ENCODE results near the gene POLN.
"Not testable (repeated sequence)": the region's sequence is repeated elsewhere in the genome, so short reads cannot be mapped to it uniquely, and the experiment has no call there.

POLN gene

GRCh38 chr4:2275044-2275397 lies 33.1 kb upstream of the POLN start:
- DNase-seq, result not testable (repeated sequence)

DNA sequence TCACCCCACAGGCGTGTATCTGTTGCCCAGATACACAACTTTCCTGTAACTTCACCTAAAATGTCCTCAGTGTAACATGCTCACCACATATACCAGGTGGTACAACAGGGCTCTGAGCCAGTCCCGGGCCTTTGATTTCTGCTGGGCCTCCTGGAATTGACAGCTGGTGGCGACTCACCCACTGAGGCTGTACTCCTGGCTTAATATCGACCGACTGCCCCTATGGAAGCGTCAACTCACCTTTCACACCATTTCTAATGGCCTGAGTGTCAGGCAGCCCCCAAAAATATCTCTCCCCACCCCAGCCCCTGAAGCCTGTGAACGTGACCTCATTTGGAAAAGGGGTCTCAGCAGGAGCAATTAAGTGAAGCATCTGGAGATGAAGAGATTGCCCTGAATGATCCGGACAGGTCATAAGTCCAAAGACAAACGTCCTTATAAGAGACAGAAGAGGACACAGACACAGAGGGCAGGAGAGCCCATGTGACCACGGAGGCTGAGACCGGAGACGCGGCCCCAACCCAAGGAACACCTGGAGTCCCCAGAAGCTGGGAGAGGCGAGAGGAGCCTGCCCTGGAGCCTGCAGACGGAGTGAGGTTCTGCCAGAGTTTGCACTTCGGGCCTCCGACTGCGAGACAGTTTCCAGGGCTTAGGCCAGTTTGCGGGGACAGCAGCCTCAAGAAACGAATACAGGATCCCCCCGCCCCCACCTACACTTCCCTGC lies 32.6 kb upstream of the POLN start:
- no peak for DNase-seq

DNA sequence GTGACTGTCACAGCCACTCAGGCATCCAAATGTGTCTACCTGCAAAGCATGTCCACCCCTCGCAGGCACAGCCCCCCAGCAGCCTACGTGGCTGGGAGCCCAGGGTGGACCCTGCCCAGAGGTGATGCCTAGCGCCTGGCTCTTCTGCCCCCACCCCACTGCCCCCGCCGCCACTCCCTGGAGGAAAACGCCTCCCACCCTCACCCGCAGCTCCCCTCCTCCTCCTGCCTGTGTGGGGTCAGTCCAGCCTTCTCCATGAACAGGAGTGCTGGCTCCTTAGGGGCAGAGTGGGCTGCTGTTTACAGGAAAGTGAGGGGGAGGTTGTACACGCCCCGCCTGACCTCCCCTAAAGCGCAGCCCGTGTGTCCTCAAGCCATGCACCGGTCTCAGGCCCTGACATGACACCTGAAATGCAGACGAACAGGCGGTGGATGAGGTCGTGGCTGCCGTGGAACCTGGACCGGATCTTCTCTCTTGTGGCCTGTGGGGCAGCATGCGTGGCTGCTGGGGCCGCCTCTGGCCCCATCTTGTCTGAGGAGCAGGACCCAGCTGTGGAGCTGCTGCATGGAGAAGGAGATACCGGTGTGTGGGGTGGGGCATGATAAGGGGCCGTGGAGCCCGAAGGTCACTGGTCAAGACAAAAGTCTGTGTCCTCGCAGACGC lies 31.9 kb upstream of the POLN start:
- no peak for DNase-seq

- no peak for DNase-seq
Observed at GRCh38 chr4:2273221-2273620, 31.3 kb upstream of the POLN start.

GRCh38 chr4:2272828-2273120 lies 30.9 kb upstream of the POLN start:
- DNase-seq, result no peak

DNA sequence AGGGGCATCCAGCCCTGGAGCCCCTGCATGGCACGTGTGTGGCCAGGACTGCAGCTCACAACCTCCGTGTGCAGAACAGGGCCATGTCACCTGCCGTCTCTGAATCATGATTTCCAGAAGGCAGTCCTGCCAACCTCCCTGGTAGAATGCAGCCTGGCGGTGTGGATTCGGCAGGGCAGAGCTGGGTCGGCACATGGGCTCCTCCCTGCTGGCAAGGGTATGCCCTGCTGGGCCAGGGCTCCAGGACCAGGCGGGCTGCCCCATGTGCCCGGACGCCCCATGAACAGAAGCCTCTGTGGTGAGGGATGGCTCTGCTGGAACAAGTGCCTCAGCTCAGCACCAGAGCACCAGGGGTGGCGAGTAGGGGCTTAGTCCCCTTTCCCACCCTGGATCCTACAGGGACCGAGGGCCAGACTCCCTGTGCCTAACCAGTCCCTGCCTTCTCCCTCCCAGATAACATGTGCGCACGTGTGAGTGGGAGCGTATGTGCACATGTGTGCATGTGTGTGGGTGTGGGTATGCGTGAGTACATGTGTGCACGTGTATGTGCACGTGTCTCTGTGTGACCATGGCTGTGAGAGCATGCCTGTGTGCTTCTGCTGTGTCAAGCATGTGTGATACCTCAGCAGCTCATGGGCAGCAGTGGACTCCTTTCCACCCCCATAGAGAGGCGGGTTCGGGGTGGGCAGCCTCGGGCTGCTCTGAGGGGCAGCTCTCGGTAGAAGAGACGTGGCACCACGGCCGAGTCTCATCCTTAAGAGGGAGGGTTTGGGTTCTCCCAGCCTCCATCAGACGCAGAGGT lies 30.3 kb upstream of the POLN start:
- no peak for DNase-seq

GRCh38 chr4:2271279-2272025 lies 29.5 kb upstream of the POLN start:
- DNase-seq, result no peak

- no peak for DNase-seq
Observed at GRCh38 chr4:2270341-2271165, 28.6 kb upstream of the POLN start.

GRCh38 chr4:2269618-2270163 lies 27.8 kb upstream of the POLN start:
- no peak for DNase-seq

DNA sequence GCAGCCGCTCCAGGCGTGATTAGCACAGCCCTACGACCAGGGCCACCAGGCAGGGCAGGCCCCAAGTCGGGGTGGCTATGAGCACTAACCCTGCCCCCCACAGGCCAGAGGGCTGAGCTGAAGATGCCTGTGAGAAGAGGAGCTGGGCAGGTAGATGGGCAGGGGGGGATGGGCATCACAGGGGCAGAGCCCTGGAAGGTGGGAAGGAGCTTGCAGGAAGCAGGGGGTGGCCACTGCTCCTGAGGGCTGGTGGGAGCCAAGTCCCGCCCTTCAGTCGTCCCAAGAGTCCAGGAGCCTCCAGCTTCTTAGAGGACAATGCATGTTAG lies 27.2 kb upstream of the POLN start:
- no peak for DNase-seq

- no peak for DNase-seq
Observed at GRCh38 chr4:2268357-2269205, 26.7 kb upstream of the POLN start.

DNA sequence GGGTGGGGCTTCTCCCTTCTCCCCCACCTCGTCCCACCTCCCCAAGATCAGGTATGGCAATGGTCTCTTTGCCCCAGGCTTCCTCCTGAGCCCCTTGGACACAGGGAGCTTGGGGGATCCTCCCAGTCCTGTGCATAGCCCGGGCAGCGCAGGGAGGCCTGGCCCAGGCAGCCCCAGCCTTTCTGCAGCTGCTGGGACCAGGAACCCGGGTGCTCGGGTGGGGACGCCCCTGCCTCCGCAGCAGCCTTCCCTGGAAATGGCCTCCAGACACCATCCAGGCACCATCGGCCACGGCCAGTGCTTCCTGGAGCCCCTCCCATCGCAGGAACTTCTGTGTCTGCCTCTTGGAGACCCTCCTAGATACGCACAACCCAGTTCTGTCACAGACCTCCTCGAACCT lies 25.9 kb upstream of the POLN start:
- no peak for DNase-seq

DNA sequence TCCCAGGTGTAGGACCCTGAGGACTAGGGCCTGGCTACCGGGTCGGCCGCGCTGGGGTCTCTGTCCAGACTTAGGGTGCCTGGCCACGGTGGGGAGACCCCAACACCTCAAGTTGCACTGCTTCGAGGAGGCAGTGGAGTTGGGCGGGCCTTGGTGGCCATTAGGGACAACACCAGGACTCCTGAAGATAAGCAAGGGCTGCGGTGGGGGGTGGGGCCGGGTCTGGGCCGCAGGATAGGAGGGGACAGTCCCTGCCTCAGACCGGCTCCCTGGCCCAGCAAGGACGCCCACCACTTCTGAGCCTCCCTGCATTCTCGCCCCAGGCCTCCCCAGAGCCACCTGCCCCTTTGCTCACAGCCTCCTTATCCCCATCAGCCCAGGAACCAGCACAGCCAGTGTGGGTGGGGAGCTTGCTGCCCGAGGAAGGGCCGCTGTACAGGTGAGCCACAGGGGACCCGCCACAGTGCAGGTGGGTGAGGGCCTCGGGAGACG lies 25.4 kb upstream of the POLN start:
- DNase-seq, result no peak

DNA sequence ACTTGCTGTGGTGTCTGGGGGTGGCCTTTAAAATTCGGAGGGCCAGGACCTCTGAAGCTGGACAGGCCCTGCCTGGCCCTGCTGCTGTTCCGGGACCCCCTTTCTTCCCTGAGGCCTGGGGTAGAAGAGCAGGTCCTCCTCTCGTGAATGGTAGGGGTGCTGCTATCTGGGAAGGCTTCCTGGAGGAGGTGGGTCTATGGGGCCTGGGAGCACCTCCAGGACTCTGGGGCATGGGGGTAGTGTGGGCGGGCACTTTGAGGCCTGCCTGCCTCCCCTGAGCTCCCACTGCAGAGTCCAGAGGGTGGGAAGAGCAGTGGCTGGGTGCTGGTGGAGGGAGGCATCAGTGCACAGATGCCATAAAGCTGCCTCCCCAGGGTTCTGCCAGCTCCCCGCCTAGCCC lies 24.9 kb upstream of the POLN start:
- DNase-seq, result no peak

DNA sequence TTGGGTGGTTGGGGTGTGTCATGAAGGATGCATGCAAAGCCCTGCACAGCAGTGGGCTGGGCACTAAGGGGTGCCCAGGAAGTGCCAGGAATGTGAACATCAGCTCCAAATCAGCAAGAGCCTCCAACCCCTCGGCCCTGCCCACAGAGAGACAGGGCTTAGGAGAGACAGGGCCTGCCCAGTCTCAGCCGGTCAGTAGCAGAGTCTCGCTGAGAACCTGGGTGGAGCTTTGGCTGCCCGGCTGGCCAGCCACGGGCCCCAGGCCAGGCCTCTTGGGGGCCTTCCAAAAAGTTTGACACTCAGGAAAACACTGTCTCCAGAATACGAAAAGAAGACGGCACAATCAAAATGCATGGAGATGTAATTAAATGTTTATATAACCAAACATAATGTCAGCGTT lies 24.3 kb upstream of the POLN start:
- no peak for DNase-seq

DNA sequence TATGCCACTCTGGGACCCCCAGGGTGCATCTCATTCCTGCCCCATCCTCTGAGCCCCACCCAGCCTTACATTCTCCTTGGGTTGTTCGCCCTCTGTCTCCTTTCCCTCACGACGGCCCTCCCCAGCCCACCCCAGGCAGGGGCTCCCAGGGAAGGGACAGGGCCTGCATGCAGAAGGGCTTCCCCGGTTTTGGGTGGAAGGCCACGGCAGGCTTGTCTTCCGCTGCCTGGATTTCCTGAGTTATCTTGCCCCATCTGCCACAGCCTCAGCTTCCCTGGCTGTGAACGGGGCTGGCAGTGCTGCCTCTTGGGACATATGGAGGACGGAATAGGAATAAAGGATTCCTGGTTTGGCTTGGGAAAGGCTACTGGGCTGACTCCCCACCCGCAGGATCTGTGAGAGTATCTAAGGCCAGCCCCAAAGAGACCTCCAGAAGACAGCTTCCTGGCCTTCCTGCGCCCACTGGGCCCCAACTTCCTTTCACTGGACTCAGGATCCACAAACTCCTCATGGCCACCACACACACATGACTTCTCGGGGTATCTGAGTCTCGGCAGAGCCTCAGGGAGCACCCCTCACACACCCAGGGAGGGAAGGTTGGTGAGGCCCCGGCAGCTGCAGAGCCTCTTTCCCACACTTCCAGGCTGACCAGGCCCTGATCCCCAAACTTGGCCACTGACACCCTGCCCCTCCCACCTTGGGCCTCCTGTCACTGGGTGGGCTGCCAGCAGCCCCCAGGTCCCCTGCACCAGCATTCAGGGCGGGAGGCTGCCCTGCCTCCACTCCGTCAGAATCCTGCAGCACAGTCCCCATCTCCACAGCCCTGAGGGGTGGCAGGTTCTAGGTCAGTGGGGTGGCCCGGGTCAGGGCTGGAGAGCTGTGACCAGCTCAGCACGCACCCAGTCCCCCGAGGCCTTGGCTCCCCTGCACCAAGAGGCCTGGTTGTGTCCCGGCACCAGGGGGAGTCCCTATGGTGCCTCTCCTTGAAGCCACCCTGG lies 23.5 kb upstream of the POLN start:
- no peak for DNase-seq

GRCh38 chr4:2264481-2265041 lies 22.6 kb upstream of the POLN start:
- no peak for DNase-seq

GRCh38 chr4:2263926-2264321 lies 22.0 kb upstream of the POLN start:
- no peak for DNase-seq

GRCh38 chr4:2262944-2263250 lies 21.0 kb upstream of the POLN start:
- DNase-seq, result no peak

Data from CD4-positive, alpha-beta T cell treated with Interleukin-15 for 1 hour (primary cell).